T-helper 1 cell treated with Interleukin-12 subunit alpha and Interleukin-12 subunit beta and Interleukin-4 antibody, amounts not matched to agents 30 μg/mL and 1 μg/mL, for 36 hours (primary cell): ENCODE measurements around the gene PRKACG.

Experiments used
- H3K27ac Mint-ChIP-seq: one replicate; pipeline ENCODE4 v1.8.0; 2021; ENCODE audit warnings: mild to moderate bottlenecking, mixed read lengths
- H3K27me3 Mint-ChIP-seq: one replicate; pipeline ENCODE4 v1.8.0; 2021; ENCODE audit warnings: low read depth, mixed read lengths
- H3K36me3 Mint-ChIP-seq: one replicate; pipeline ENCODE4 v1.8.0; 2021; ENCODE audit warnings: low read depth, mixed read lengths
- H3K4me1 Mint-ChIP-seq: one replicate; pipeline ENCODE4 v1.8.0; 2021; ENCODE audit warnings: low read depth, mixed read lengths
- H3K4me3 Mint-ChIP-seq: one replicate; pipeline ENCODE4 v1.8.0; 2021; ENCODE audit warnings: mild to moderate bottlenecking, moderate library complexity, mixed read lengths
- H3K9me3 Mint-ChIP-seq: one replicate; pipeline ENCODE4 v1.8.0; 2021; ENCODE audit warnings: mixed read lengths

PRKACG gene

GRCh38 chr9:69035438-69036308, 21.8 kb upstream of the PRKACG start, which contains the start of gene FXN:
Gene FXN (plus strand): TSS chr9:69035752. CDS start chr9:69035783, 31 bp downstream.
- H3K27me3 Mint-ChIP-seq = no peaks in the 10 kb centered on the region
- H3K27ac Mint-ChIP-seq = peak within 1 kb of the TSS; percentile 88
- peaks cover 8% of the 10 kb centered on the region for H3K36me3 Mint-ChIP-seq
- H3K4me1 Mint-ChIP-seq = peaks cover 13% of the 10 kb centered on the region
- H3K4me3 Mint-ChIP-seq = peak within 1 kb of the TSS; percentile 92
- H3K9me3 Mint-ChIP-seq = no peaks in the 10 kb centered on the region

- peaks cover 7% of the 10 kb centered on the region for H3K9me3 Mint-ChIP-seq
- H3K4me3 Mint-ChIP-seq = peak overlapping the region; percentile 5
- peaks cover 25% of the 10 kb centered on the region for H3K4me1 Mint-ChIP-seq
- peaks cover 13% of the 10 kb centered on the region for H3K36me3 Mint-ChIP-seq
- H3K27ac Mint-ChIP-seq = peak overlapping the region; percentile 18
- H3K27me3 Mint-ChIP-seq = no peaks in the 10 kb centered on the region
Measured at GRCh38 chr9:69034071-69034470, 20.2 kb upstream of the PRKACG start.

DNA sequence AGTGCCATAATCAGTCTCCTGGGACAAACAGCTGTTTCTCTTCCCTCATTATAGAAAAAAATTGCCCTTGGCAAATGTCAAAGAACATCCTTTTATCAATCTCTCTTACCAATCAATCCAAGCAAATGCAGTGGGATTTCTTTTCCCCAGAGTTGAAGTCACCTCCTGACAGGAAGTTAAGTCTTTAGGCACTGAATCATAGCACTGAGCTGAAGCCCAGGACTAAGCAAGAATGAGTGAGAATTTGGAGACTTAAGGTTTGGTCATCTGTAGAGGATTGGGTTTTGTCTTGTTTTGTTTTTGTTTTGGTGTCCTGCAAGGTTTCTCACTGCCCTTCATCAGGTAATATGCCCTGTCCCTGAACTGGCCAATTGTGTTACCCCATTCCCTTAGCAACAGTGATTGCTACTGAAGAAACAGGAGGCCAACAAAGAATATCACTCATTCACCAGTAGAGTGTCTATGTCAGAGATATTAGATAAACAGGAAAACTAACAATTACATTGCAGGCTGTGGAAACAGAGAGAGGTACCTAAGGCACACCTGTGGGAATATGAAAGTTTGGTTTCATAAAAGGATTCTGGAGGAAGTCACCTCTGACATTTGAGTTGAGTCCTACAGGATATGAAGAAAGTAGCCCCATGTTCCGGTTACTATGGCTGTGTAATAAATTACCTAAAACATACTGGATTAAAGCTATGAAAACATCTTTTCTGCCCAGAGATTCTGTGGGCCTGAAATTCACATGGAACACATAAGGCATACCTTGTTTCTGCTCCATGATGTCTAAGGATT, 17.1 kb upstream of the PRKACG start:
- no peak overlapping the region for H3K4me3 Mint-ChIP-seq
- H3K36me3 Mint-ChIP-seq = peaks cover 6% of the 10 kb centered on the region
- H3K27ac Mint-ChIP-seq = peak overlapping the region; percentile 17
- peaks cover 7% of the 10 kb centered on the region for H3K9me3 Mint-ChIP-seq
- peaks cover 32% of the 10 kb centered on the region for H3K4me1 Mint-ChIP-seq
- no peaks in the 10 kb centered on the region for H3K27me3 Mint-ChIP-seq

GRCh38 chr9:69029535-69029934, 15.6 kb upstream of the PRKACG start:
- H3K4me1 Mint-ChIP-seq = peaks cover 32% of the 10 kb centered on the region
- H3K27ac Mint-ChIP-seq = no peak overlapping the region
- H3K4me3 Mint-ChIP-seq = peak overlapping the region; percentile 7

DNA sequence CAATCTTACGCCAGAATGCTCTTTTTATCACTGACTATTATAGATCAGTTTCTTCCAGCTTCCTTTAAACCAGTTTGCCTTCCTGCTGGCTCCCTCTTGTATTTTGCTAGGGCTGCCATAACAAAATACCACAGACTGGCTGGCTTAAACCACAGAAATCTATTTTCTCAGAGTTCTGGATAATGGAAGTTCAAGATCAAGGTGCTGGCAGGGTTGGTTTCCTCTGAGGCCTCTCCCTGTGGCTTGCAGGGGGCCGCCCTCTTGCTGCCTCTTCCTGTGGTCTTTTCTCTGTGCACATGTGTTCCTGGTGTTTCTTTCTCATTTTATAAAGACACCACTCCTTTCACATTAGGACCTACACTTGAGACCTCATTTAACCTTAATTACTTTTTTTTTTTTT, 14.8 kb upstream of the PRKACG start:
- peaks cover 7% of the 10 kb centered on the region for H3K9me3 Mint-ChIP-seq
- peaks cover 4% of the 10 kb centered on the region for H3K27me3 Mint-ChIP-seq
- H3K4me3 Mint-ChIP-seq = peak overlapping the region; percentile 32
- peak overlapping the region; percentile 65 for H3K27ac Mint-ChIP-seq
- H3K36me3 Mint-ChIP-seq = peaks cover 5% of the 10 kb centered on the region
- peaks cover 36% of the 10 kb centered on the region for H3K4me1 Mint-ChIP-seq

More at GRCh38 chr9:69029535-69029934, 15.6 kb upstream of the PRKACG start:
- no peaks in the 10 kb centered on the region for H3K27me3 Mint-ChIP-seq
- H3K9me3 Mint-ChIP-seq = peaks cover 7% of the 10 kb centered on the region
- peaks cover 5% of the 10 kb centered on the region for H3K36me3 Mint-ChIP-seq

DNA sequence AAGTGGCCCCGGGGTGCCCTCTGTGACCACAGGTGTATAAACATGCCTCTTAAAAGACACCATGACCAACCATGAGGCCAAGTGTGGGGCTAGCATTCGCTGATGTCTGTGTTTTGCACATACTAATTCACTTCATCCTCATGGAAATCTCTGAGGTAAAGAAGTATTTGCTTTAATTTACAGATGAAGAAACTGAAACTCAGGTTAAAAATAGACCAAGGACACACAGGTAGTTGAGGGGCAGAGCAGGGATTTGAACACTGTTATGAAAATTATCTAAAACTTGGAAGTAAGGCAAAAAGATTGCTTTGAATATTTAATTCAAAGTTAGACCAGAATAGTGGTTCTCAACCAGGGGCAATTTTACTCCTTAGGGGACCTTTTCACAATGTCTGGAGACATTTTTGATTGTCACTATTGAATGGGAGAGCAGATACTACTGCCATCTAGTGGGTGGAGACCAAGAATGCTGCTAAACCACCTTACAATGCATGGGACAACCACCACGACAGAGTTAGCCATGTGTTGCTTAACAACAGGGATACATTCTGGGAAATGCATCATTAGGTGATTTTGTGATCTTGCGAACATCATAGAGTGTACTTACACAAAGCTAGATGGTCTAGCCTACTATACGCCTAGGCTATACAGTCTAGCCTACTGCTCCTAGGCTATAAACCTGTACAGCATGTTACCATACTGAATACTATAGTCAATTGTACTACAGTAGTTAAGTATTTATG, 13.6 kb upstream of the PRKACG start:
- Mint-ChIP-seq H3K27me3 (peaks cover 8% of the 10 kb centered on the region), H3K4me3 (peak overlapping the region; percentile 16), H3K36me3 (peaks cover 5% of the 10 kb centered on the region), H3K9me3 (peaks cover 7% of the 10 kb centered on the region), H3K4me1 (peaks cover 38% of the 10 kb centered on the region), H3K27ac (no peak overlapping the region)

DNA sequence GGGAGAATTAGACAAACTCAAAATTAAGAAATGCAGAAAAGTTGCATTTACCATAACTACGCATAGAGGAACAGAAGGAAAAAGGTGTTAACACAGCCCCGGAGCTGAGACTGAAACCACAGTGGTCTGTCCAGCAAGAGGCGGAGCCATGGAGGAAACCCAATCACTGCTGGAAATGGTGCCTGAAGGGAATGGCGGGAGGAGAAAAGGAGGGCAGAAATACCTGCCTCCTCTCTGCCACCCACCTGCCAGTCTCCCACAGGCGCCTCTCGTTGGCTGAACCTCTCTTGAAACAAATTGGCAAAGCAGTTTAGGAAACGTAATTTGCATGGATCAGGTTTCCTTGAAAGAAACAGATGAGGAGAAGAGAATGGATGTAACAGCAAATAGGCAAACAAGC, 9.7 kb upstream of the PRKACG start:
- no peaks in the 10 kb centered on the region for H3K9me3 Mint-ChIP-seq
- no peak overlapping the region for H3K27ac Mint-ChIP-seq
- H3K4me1 Mint-ChIP-seq = peaks cover 37% of the 10 kb centered on the region
- H3K4me3 Mint-ChIP-seq = no peak overlapping the region
- peaks cover 8% of the 10 kb centered on the region for H3K27me3 Mint-ChIP-seq
- H3K36me3 Mint-ChIP-seq = no peaks in the 10 kb centered on the region

DNA sequence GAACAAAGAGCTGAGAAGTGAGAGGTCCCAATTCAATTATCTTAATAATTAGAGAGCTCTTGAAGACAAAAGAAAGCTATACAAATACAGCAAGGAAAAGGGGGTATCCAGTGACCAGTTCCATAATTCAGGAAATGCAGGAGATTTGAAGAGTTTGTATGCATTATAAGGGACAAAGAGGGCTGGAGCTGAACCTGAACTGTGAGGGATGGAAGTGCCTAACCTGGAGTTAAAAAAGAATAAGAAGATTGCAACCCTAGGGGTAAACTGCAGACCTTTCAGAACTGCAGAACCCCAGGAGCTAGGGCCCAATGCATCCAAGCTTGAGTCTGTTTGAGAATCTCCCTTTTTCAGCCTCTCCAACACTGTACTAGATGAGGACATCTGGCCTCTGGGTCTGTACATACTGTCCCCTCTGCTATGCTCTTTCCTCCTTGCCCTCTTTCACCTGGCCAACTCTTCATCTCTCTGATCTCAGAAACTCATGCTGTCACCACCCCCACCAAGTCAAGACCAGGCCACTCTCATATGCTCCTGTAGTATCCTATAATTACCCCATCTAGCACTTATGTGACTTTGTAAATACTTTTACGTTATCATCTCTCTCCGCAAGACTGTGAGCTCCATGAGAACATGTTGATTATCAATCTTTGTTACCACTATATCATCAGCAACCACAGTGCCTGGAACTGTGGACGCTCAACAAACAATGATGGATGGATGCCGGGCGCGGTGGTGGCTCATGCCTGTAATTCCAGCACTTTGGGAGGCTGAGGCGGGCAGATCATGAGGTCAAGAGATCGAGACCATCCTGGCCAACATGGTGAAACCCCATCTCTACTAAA, 6.6 kb upstream of the PRKACG start:
- H3K36me3 Mint-ChIP-seq = no peaks in the 10 kb centered on the region
- H3K4me3 Mint-ChIP-seq = no peak overlapping the region
- H3K27me3 Mint-ChIP-seq = peaks cover 22% of the 10 kb centered on the region
- peak overlapping the region; percentile 74 for H3K27ac Mint-ChIP-seq
- H3K9me3 Mint-ChIP-seq = no peaks in the 10 kb centered on the region
- peaks cover 28% of the 10 kb centered on the region for H3K4me1 Mint-ChIP-seq

- H3K36me3 Mint-ChIP-seq = no peaks in the 10 kb centered on the region
- peak overlapping the region; percentile 51 for H3K4me3 Mint-ChIP-seq
Measured at GRCh38 chr9:69019808-69020207, 5.9 kb upstream of the PRKACG start.

GRCh38 chr9:69018737-69019136, 4.8 kb upstream of the PRKACG start:
- H3K27me3 Mint-ChIP-seq = peaks cover 23% of the 10 kb centered on the region
- no peak overlapping the region for H3K4me3 Mint-ChIP-seq
- peaks cover 25% of the 10 kb centered on the region for H3K4me1 Mint-ChIP-seq
- H3K9me3 Mint-ChIP-seq = no peaks in the 10 kb centered on the region
- H3K27ac Mint-ChIP-seq = no peak overlapping the region
- no peaks in the 10 kb centered on the region for H3K36me3 Mint-ChIP-seq

More at GRCh38 chr9:69019808-69020207, 5.9 kb upstream of the PRKACG start:
- Mint-ChIP-seq H3K9me3 (no peaks in the 10 kb centered on the region), H3K4me1 (peaks cover 28% of the 10 kb centered on the region), H3K27me3 (peaks cover 22% of the 10 kb centered on the region), H3K27ac (peak overlapping the region; percentile 74)

- Mint-ChIP-seq H3K9me3 (no peaks in the 10 kb centered on the region), H3K4me1 (peaks cover 32% of the 10 kb centered on the region), H3K27me3 (peaks cover 33% of the 10 kb centered on the region), H3K36me3 (no peaks in the 10 kb centered on the region), H3K27ac (peak overlapping the region; percentile 23), H3K4me3 (no peak overlapping the region)
Measured at GRCh38 chr9:69016191-69017096, 2.5 kb upstream of the PRKACG start.

DNA sequence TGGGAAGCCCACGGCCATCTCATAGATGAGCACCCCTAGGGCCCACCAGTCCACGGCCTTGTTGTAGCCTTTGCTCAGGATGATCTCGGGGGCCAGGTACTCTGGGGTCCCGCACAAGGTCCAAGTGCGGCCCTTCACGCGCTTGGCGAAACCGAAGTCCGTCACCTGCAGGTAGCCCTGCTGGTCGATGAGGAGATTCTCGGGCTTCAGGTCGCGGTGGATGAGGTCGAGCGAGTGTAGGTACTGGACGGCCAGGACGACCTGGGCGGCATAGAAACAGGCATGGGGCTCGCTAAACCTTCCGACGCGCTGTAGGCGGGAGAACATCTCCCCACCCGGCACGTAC, 558 bp downstream of the PRKACG start:
- Mint-ChIP-seq H3K36me3 (no peaks in the 10 kb centered on the region), H3K27ac (no peak overlapping the region), H3K4me3 (no peak overlapping the region), H3K9me3 (no peaks in the 10 kb centered on the region), H3K4me1 (peaks cover 12% of the 10 kb centered on the region), H3K27me3 (peaks cover 37% of the 10 kb centered on the region)
